Hepatocyte (in vitro differentiated cells): ENCODE measurements around the gene NCAPG2. TPM values are rescaled to one million over a fixed set of nuclear protein-coding genes. Genes with fewer than 3 reads are reported as not detected.

Source experiments
- DNase-seq: peaks from one replicate; pipeline ENCODE4 v3.0.0-alpha.2; 2016; ENCODE audit warnings: low spot score
- H2AFZ ChIP-seq: fragments of 200-600 bp; sonication (generic); 2 replicates; pipeline ENCODE4 v1.6.0; 2016; ENCODE audit warnings: antibody characterized with exemption, mild to moderate bottlenecking
- H3K27ac ChIP-seq: fragments of 200-600 bp; sonication (generic); 2 replicates; pipeline ENCODE4 v1.5.1; 2016; ENCODE audit warnings: mild to moderate bottlenecking
- H3K27me3 ChIP-seq: fragments of 200-600 bp; sonication (generic); 2 replicates; pipeline ENCODE4 v1.6.1; 2016
- H3K36me3 ChIP-seq: fragments of 200-600 bp; sonication (generic); replicated peaks from 2 replicates; pipeline ENCODE4 v1.5.1; 2016; ENCODE audit warnings: low read depth; ENCODE audit not compliant: insufficient read depth
- H3K4me1 ChIP-seq: fragments of 200-600 bp; sonication (generic); 2 replicates; pipeline ENCODE4 v1.5.1; 2016; ENCODE audit warnings: mild to moderate bottlenecking, moderate library complexity; ENCODE audit not compliant: insufficient read depth
- H3K4me2 ChIP-seq: fragments of 200-600 bp; sonication (generic); 2 replicates; pipeline ENCODE4 v1.6.0; 2016
- H3K4me3 ChIP-seq: fragments of 200-600 bp; sonication (generic); 2 replicates; pipeline ENCODE4 v1.5.1; 2016; ENCODE audit warnings: mild to moderate bottlenecking
- H3K79me2 ChIP-seq: fragments of 200-600 bp; sonication (generic); 2 replicates; pipeline ENCODE4 v1.6.0; 2017; ENCODE audit warnings: mild to moderate bottlenecking
- H3K9me2 ChIP-seq: fragments of 200-600 bp; sonication (generic); replicated peaks from 2 replicates; pipeline ENCODE4 v1.6.0; 2017; ENCODE audit warnings: mild to moderate bottlenecking; ENCODE audit not compliant: insufficient read depth
- H3K9me3 ChIP-seq: fragments of 200-600 bp; sonication (generic); 2 replicates; pipeline ENCODE4 v1.5.1; 2016; ENCODE audit warnings: low read depth, mild to moderate bottlenecking
- H4K20me1 ChIP-seq: fragments of 200-600 bp; sonication (generic); 2 replicates; pipeline ENCODE4 v1.6.0; 2016; ENCODE audit warnings: mild to moderate bottlenecking; ENCODE audit not compliant: insufficient read depth, poor library complexity, severe bottlenecking
- CTCF ChIP-seq: fragments of 200-600 bp; sonication (generic); IDR thresholded peaks from 2 replicates; pipeline ENCODE4 v1.5.1; 2016; ENCODE audit warnings: antibody characterized with exemption, mild to moderate bottlenecking; ENCODE audit not compliant: poor library complexity
- EZH2 ChIP-seq: fragments of 200-600 bp; sonication (generic); IDR thresholded peaks from 2 replicates; pipeline ENCODE4 v1.6.1; 2016; ENCODE audit warnings: antibody characterized with exemption, mild to moderate bottlenecking, borderline replicate concordance
- EZH2phosphoT487 ChIP-seq: fragments of 200-600 bp; sonication (generic); IDR thresholded peaks from one replicate; pipeline ENCODE4 v1.6.1; 2018; ENCODE audit warnings: antibody characterized with exemption, mild to moderate bottlenecking, low read depth, moderate library complexity; ENCODE audit not compliant: unreplicated experiment, severe bottlenecking
- WGBS: methylation state at CpG from one replicate; pipeline ENCODE4 v1.1.6; 2016; ENCODE audit warnings: low lambda C conversion rate; ENCODE audit errors: missing lambda C conversion rate; 5-methylcytosine and 5-hydroxymethylcytosine counted together
- polyA plus RNA-seq: library from polyadenylated mRNA; unstranded; fragments of >200 nt; fragmentation: Nextera tagmentation; extraction: Ambion mirVana; gene quantifications from 2 replicates; pipeline ENCODE4 v1.2.1, GENCODE V29; 2016
- total RNA-seq: library from RNA; depleted of rRNA; stranded (reverse); fragments of >200 nt; gene quantifications from 2 replicates; pipeline ENCODE4 v1.2.3, GENCODE V29; 2014

NCAPG2 gene
- total and polyA plus RNA-seq, 2 experiments from 2014 or later = 6.2 to 9.5 TPM

- no peak overlapping the region for H3K4me3 ChIP-seq
- no peaks in the 10 kb centered on the region for H3K36me3 ChIP-seq
- H3K27me3 ChIP-seq = no peaks in the 10 kb centered on the region
- no peak overlapping the region for H3K4me2 ChIP-seq
- TF ChIP-seq EZH2phosphoT487 = no peak
- TF ChIP-seq EZH2 = no peak
- no peak for TF ChIP-seq CTCF
- H4K20me1 ChIP-seq = no peaks in the 10 kb centered on the region
- no peaks in the 10 kb centered on the region for H3K9me2 ChIP-seq
- no peak overlapping the region for H3K27ac ChIP-seq
- no peaks in the 10 kb centered on the region for H3K79me2 ChIP-seq
- WGBS = 91% methylated on average over 8 of the region's 8 CpGs
- no peak overlapping the region for H2AFZ ChIP-seq
- no peak for DNase-seq
- no peaks in the 10 kb centered on the region for H3K9me3 ChIP-seq
- H3K4me1 ChIP-seq = no peaks in the 10 kb centered on the region
These were observed 93.1 kb downstream of the NCAPG2 start for GRCh38 chr7:158611541-158611940.

GRCh38 chr7:158609313-158609974, 95.2 kb downstream of the NCAPG2 start:
- Histone ChIP-seq H3K9me3 (no peaks in the 10 kb centered on the region), H3K27me3 (no peaks in the 10 kb centered on the region), H3K4me1 (no peaks in the 10 kb centered on the region), H3K79me2 (no peaks in the 10 kb centered on the region), H3K4me3 (no peak overlapping the region), H4K20me1 (no peaks in the 10 kb centered on the region), H2AFZ (no peak overlapping the region), H3K4me2 (no peak overlapping the region), H3K36me3 (no peaks in the 10 kb centered on the region), H3K9me2 (no peaks in the 10 kb centered on the region), H3K27ac (no peak overlapping the region)
- 50% methylated on average over 1 of the region's 7 CpGs for WGBS
- TF ChIP-seq EZH2phosphoT487 = no peak
- no peak for DNase-seq

GRCh38 chr7:158607563-158607962, 97.0 kb downstream of the NCAPG2 start:
- no peaks in the 10 kb centered on the region for H3K27me3 ChIP-seq
- H3K27ac ChIP-seq = no peak overlapping the region
- no peaks in the 10 kb centered on the region for H3K79me2 ChIP-seq
- H3K9me3 ChIP-seq = no peaks in the 10 kb centered on the region
- no peaks in the 10 kb centered on the region for H3K36me3 ChIP-seq
- H3K4me2 ChIP-seq = no peak overlapping the region
- H3K4me1 ChIP-seq = no peaks in the 10 kb centered on the region
- no peaks in the 10 kb centered on the region for H3K9me2 ChIP-seq
- H2AFZ ChIP-seq = no peak overlapping the region
- TF ChIP-seq CTCF (no peak), EZH2 (no peak), EZH2phosphoT487 (no peak)
- no peak overlapping the region for H3K4me3 ChIP-seq
- WGBS = 97% methylated on average over 6 of the region's 6 CpGs
- no peak for DNase-seq
- no peaks in the 10 kb centered on the region for H4K20me1 ChIP-seq

GRCh38 chr7:158606671-158607424, 97.8 kb downstream of the NCAPG2 start:
- Histone ChIP-seq H3K27me3 (no peaks in the 10 kb centered on the region), H2AFZ (no peak overlapping the region), H3K4me3 (no peak overlapping the region), H3K36me3 (no peaks in the 10 kb centered on the region), H4K20me1 (no peaks in the 10 kb centered on the region), H3K4me2 (no peak overlapping the region), H3K9me2 (no peaks in the 10 kb centered on the region), H3K4me1 (no peaks in the 10 kb centered on the region), H3K79me2 (no peaks in the 10 kb centered on the region), H3K27ac (no peak overlapping the region), H3K9me3 (no peaks in the 10 kb centered on the region)
- DNase-seq = no peak
- WGBS = 94% methylated on average over 18 of the region's 18 CpGs
- TF ChIP-seq CTCF (no peak), EZH2 (no peak), EZH2phosphoT487 (no peak)
